PFSK-1 (cell line): Measurements from ENCODE around the gene RALY.

Source experiments
- FOXP2 ChIP-seq: optimal IDR thresholded peaks from 2 replicates; pipeline ENCODE3; 2011; ENCODE audit warnings: borderline replicate concordance, control low read depth, inconsistent platforms; ENCODE audit not compliant: insufficient read depth; ENCODE audit errors: extremely low read length, extremely low read depth
- POLR2AphosphoS5 ChIP-seq: IDR thresholded peaks from 2 replicates; pipeline ENCODE4 v1.6.1; 2012; ENCODE audit warnings: low read depth, mild to moderate bottlenecking, control low read depth, low read length, moderate library complexity
- SIN3A ChIP-seq: IDR thresholded peaks from 2 replicates; pipeline ENCODE4 v1.6.1; 2012; ENCODE audit warnings: mild to moderate bottlenecking, low read length, moderate library complexity, borderline replicate concordance; ENCODE audit not compliant: insufficient read depth
- TAF1 ChIP-seq: IDR thresholded peaks from 2 replicates; pipeline ENCODE4 v1.6.1; 2012; ENCODE audit warnings: low read length, control low read depth, borderline replicate concordance; ENCODE audit not compliant: insufficient read depth
- TF ChIP-seq, protein P1 (sequence below), 2 experiments: IDR thresholded peaks; 2 replicates each; pipeline versions ENCODE4 v1.6.1 to v1.8.0; 2011 to 2012; ENCODE audit warnings: low read depth in 2 of 2, low read length in 2 of 2, control low read depth in 1 of 2, inconsistent platforms in 1 of 2, mild to moderate bottlenecking in 1 of 2, moderate library complexity in 1 of 2; ENCODE audit not compliant: insufficient read depth in 1 of 2

Gene RALY

DNA sequence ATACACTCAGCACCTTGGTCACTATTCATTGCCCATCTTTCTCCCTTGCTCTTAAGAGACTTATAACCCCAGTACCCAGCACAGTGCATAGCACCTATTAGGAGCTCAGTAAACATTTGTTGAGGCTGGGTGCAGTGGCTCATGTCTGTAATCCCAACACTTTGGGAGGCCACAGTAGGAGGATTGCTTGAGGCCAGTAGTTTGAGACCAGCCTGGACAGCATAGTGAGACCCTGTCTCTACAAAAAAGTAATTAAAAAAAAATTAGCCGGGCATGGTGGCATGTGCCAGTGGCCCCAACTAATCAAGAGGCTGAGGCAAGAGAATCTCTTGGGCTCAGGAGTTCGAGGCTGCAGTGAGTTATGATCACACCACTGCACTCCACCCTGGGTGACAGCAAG, 126.5 kb downstream of the RALY start:
- TF ChIP-seq FOXP2 (no peak), TAF1 (no peak), SIN3A (no peak), POLR2AphosphoS5 (no peak)
- TF ChIP-seq, protein P1, sequence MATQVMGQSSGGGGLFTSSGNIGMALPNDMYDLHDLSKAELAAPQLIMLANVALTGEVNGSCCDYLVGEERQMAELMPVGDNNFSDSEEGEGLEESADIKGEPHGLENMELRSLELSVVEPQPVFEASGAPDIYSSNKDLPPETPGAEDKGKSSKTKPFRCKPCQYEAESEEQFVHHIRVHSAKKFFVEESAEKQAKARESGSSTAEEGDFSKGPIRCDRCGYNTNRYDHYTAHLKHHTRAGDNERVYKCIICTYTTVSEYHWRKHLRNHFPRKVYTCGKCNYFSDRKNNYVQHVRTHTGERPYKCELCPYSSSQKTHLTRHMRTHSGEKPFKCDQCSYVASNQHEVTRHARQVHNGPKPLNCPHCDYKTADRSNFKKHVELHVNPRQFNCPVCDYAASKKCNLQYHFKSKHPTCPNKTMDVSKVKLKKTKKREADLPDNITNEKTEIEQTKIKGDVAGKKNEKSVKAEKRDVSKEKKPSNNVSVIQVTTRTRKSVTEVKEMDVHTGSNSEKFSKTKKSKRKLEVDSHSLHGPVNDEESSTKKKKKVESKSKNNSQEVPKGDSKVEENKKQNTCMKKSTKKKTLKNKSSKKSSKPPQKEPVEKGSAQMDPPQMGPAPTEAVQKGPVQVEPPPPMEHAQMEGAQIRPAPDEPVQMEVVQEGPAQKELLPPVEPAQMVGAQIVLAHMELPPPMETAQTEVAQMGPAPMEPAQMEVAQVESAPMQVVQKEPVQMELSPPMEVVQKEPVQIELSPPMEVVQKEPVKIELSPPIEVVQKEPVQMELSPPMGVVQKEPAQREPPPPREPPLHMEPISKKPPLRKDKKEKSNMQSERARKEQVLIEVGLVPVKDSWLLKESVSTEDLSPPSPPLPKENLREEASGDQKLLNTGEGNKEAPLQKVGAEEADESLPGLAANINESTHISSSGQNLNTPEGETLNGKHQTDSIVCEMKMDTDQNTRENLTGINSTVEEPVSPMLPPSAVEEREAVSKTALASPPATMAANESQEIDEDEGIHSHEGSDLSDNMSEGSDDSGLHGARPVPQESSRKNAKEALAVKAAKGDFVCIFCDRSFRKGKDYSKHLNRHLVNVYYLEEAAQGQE (IDR thresholded peaks at IDR 0.05; ENCODE audit: insufficient read depth in 1 of 2, low read depth in 2 of 2, low read length in 2 of 2) = no peak

DNA sequence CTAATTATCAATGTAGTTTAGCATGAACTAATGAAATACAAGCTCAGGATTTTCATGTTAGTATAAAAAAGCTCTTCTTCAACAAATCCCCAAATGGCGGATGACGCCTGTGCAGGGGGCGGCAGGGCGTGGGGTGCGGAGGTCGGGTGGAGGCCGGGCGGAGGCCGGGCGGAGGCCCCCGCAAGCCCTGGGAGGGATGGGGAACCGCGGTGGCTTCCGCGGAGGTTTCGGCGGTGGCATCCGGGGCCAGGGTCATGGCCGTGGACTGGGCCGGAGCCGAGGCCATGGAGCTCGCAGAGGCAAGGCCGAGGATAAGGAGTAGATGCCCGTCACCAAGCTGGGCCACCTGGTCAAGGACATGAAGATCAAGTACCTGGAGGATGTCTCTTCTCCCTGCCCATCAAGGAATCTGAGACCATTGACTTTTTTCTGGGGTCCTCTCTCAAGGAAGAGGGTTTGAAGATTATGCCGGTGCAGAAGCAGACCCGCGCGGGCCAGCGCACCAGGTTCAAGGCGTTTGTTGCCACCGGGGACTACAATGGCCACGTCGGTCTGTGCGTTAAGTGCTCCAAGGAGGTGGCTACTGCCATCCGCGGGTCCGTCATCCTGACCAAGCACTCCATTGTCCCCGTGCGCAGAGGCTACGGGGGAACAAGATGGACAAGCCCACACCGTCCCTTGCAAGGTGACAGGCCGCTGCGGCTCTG, 128.7 kb downstream of the RALY start:
- TF ChIP-seq FOXP2 (no peak), POLR2AphosphoS5 (no peak), TAF1 (no peak), SIN3A (no peak)
- TF ChIP-seq, protein P1 (IDR thresholded peaks at IDR 0.05; ENCODE audit: insufficient read depth in 1 of 2, low read depth in 2 of 2, low read length in 2 of 2) = no peak

DNA sequence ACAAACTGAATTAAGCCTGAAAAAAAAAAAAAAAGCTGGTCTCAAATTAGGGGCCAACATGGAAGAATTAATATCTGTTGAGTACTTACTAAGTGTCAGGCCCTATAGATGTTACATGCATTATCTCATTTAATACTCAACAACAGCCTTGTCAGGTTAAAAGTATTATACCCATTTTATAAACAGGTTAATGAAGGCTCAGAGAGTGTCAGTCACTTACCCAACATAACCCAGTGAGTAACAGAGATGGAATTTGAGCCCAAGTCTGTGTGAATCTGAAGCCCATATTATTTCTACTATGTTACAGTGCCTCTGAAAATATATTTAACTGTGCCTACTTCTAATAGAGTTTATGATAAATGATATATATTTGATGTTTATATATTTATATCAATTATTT, 129.6 kb downstream of the RALY start:
- TF ChIP-seq SIN3A (no peak), POLR2AphosphoS5 (no peak), FOXP2 (no peak), TAF1 (no peak)
- TF ChIP-seq, protein P1 (IDR thresholded peaks at IDR 0.05; ENCODE audit: insufficient read depth in 1 of 2, low read depth in 2 of 2, low read length in 2 of 2) = no peak

DNA sequence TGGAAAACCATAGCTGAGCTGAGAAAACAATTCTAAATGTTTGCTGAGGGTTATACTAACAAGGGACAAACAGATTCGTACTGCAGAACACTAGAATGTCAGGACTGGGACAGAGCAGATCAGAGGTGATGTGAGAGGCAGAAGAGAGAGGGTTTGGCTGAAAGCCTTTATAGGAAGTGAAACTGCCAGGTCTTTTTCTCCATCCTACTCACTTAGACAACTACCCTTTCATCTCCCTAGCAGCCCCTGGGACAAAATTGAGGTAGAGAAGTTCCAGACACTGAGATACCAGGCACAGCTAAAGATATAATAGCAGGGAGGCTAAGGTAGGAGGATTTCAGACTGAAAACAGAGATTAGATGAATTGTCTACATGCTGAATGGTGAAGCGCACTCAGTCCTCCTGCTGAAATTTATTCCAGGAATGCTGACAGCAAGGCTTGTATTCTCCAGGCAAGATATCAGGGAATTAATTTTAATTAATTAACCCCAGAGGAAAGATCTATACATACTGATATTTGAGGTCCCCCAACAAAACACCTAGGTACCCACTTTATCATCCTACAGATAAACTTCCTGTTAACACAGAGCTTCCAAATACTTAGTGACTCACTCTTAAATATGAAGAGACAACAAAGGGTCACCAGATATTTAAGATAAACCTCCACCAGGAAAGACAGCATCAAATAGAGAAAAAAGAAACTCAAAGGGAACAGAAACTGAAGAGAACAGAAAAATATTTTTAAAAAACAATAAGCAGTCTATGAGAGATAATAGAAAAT, 130.9 kb downstream of the RALY start:
- TF ChIP-seq SIN3A (no peak), FOXP2 (no peak), TAF1 (no peak), POLR2AphosphoS5 (no peak)
- TF ChIP-seq, protein P1 (IDR thresholded peaks at IDR 0.05; ENCODE audit: insufficient read depth in 1 of 2, low read depth in 2 of 2, low read length in 2 of 2) = no peak
